ES-I3 (cell line): ENCODE measurements around the gene ANTXRL.
"Not testable (repeated sequence)": the region's sequence is repeated elsewhere in the genome, so short reads cannot be mapped to it uniquely, and the experiment has no call there.

Experiments
- H3K36me3 ChIP-seq: 2 replicates; pipeline ENCODE4 v1.6.1; 2013; ENCODE audit warnings: mild to moderate bottlenecking, low read length, control low read depth, moderate library complexity; ENCODE audit not compliant: insufficient read depth
- H3K4me1 ChIP-seq: 2 replicates; pipeline ENCODE4 v1.6.1; 2013; ENCODE audit warnings: mild to moderate bottlenecking, control low read depth, low read length; ENCODE audit not compliant: insufficient read depth
- H3K9ac ChIP-seq: 2 replicates; pipeline ENCODE4 v1.6.1; 2013; ENCODE audit warnings: low read depth, mild to moderate bottlenecking, low read length, moderate library complexity
- H3K9me3 ChIP-seq: 2 replicates; pipeline ENCODE4 v1.6.1; 2013; ENCODE audit warnings: mild to moderate bottlenecking, low read length, moderate library complexity; ENCODE audit not compliant: control insufficient read depth, insufficient read depth

The ANTXRL gene

GRCh38 chr10:46286991-46287693 lies at the start of gene ANTXRL:
Gene ANTXRL (plus strand): TSS chr10:46286997. CDS start chr10:46287263, 266 bp downstream.
- no peaks in the 10 kb centered on the region for H3K9me3 ChIP-seq
- H3K36me3 ChIP-seq = no peaks in the 10 kb centered on the region
- H3K9ac ChIP-seq = no peak within 1 kb of the TSS
- H3K4me1 ChIP-seq = peaks cover 15% of the 10 kb centered on the region; the same call in 1 of the 2 replicates

- Histone ChIP-seq H3K4me1 (no peaks in the 10 kb centered on the region), H3K36me3 (no peaks in the 10 kb centered on the region), H3K9ac (no peak overlapping the region), H3K9me3 (no peaks in the 10 kb centered on the region)
Observed at GRCh38 chr10:46237815-46238510, 48.8 kb upstream of the ANTXRL start.

- Histone ChIP-seq H3K9ac (no peak overlapping the region), H3K4me1 (no peaks in the 10 kb centered on the region), H3K9me3 (no peaks in the 10 kb centered on the region), H3K36me3 (no peaks in the 10 kb centered on the region)
Observed at GRCh38 chr10:46239247-46239646, 47.5 kb upstream of the ANTXRL start.

- H3K4me1 ChIP-seq = no peaks in the 10 kb centered on the region
- H3K9me3 ChIP-seq = no peaks in the 10 kb centered on the region
- H3K9ac ChIP-seq = no peak overlapping the region
- H3K36me3 ChIP-seq = no peaks in the 10 kb centered on the region
Observed at GRCh38 chr10:46239993-46240683, 46.7 kb upstream of the ANTXRL start.

GRCh38 chr10:46240684-46241565 lies 45.9 kb upstream of the ANTXRL start:
- H3K36me3 ChIP-seq = no peaks in the 10 kb centered on the region
- H3K9me3 ChIP-seq = no peaks in the 10 kb centered on the region
- H3K9ac ChIP-seq = no peak overlapping the region
- no peaks in the 10 kb centered on the region for H3K4me1 ChIP-seq

- H3K4me1 ChIP-seq = no peaks in the 10 kb centered on the region
- no peaks in the 10 kb centered on the region for H3K36me3 ChIP-seq
- no peaks in the 10 kb centered on the region for H3K9me3 ChIP-seq
Observed at GRCh38 chr10:46245381-46245900, 41.4 kb upstream of the ANTXRL start.

GRCh38 chr10:46246400-46247180 lies 40.2 kb upstream of the ANTXRL start:
- not testable (repeated sequence) for H3K9me3 ChIP-seq, H3K9ac ChIP-seq, H3K36me3 ChIP-seq, H3K4me1 ChIP-seq

More at GRCh38 chr10:46245381-46245900, 41.4 kb upstream of the ANTXRL start:
- no peak overlapping the region for H3K9ac ChIP-seq

GRCh38 chr10:46247181-46247475 lies 39.7 kb upstream of the ANTXRL start:
- H3K4me1 ChIP-seq = no peaks in the 10 kb centered on the region
- H3K36me3 ChIP-seq = no peaks in the 10 kb centered on the region
- no peak overlapping the region for H3K9ac ChIP-seq
- H3K9me3 ChIP-seq = no peaks in the 10 kb centered on the region

GRCh38 chr10:46247808-46248569 lies 38.8 kb upstream of the ANTXRL start:
- Histone ChIP-seq H3K9me3 (no peaks in the 10 kb centered on the region), H3K36me3 (no peaks in the 10 kb centered on the region), H3K9ac (no peak overlapping the region), H3K4me1 (no peaks in the 10 kb centered on the region)

GRCh38 chr10:46248651-46249146 lies 38.1 kb upstream of the ANTXRL start:
- no peaks in the 10 kb centered on the region for H3K36me3 ChIP-seq
- H3K9ac ChIP-seq = no peak overlapping the region
- no peaks in the 10 kb centered on the region for H3K9me3 ChIP-seq
- no peaks in the 10 kb centered on the region for H3K4me1 ChIP-seq

- not testable (repeated sequence) for H3K4me1 ChIP-seq, H3K36me3 ChIP-seq, H3K9ac ChIP-seq, H3K9me3 ChIP-seq
Observed at GRCh38 chr10:46249617-46250344, 37.0 kb upstream of the ANTXRL start.

- H3K9ac ChIP-seq = no peak overlapping the region
- no peaks in the 10 kb centered on the region for H3K36me3 ChIP-seq
- no peaks in the 10 kb centered on the region for H3K9me3 ChIP-seq
- no peaks in the 10 kb centered on the region for H3K4me1 ChIP-seq
Observed at GRCh38 chr10:46250481-46250880, 36.3 kb upstream of the ANTXRL start.
